Small intestine (tissue), 7 donors: Measurements from ENCODE around the gene ZNF212. TPM values are rescaled to one million over a fixed set of nuclear protein-coding genes. Genes with fewer than 3 reads are reported as not detected.
A peak's percentile ranks its signal among the peaks of the same experiment; 100 is the strongest.

ENCODE experiments used
- DNase-seq, 2 donors: peaks; one replicate each; pipeline versions ENCODE4 v3.0.0 to v3.0.0-alpha.2; 2013
- FAIRE-seq: peaks from 2 replicates; lab custom pipeline; 2012; peaks lifted over from hg19 to GRCh38; lab: Jason Lieb, UNC
- H3K27ac ChIP-seq, 3 donors: one replicate each; pipeline ENCODE4 v1.5.1; 2013; ENCODE audit warnings: low read length in 2 of 3, mild to moderate bottlenecking in 2 of 3, control low read depth in 1 of 3, inconsistent platforms in 1 of 3, low read depth in 1 of 3, moderate library complexity in 1 of 3
- H3K27me3 ChIP-seq, 3 donors: one replicate each; pipeline ENCODE4 v1.6.1; 2013; ENCODE audit warnings: low read length in 3 of 3, inconsistent platforms in 1 of 3; ENCODE audit not compliant: control insufficient read depth in 3 of 3, insufficient read depth in 3 of 3
- H3K36me3 ChIP-seq, 3 donors: one replicate each; pipeline ENCODE4 v1.6.1; 2013; ENCODE audit warnings: low read length in 3 of 3, inconsistent platforms in 1 of 3, low read depth in 1 of 3, mild to moderate bottlenecking in 1 of 3, moderate library complexity in 1 of 3; ENCODE audit not compliant: control insufficient read depth in 3 of 3, insufficient read depth in 2 of 3
- H3K4me1 ChIP-seq, 3 donors: one replicate each; pipeline ENCODE4 v1.6.1; 2013; ENCODE audit warnings: low read length in 2 of 3, inconsistent platforms in 1 of 3, low read depth in 1 of 3, mild to moderate bottlenecking in 1 of 3, moderate library complexity in 1 of 3; ENCODE audit not compliant: control insufficient read depth in 3 of 3, insufficient read depth in 2 of 3
- H3K4me3 ChIP-seq, 3 donors: one replicate each; pipeline ENCODE4 v1.5.1; 2013; ENCODE audit warnings: low read length in 3 of 3, control low read depth in 1 of 3, inconsistent platforms in 1 of 3, low read depth in 1 of 3, mild to moderate bottlenecking in 1 of 3, moderate library complexity in 1 of 3
- H3K9me3 ChIP-seq, 2 donors: one replicate each; pipeline ENCODE4 v1.6.1; 2013; ENCODE audit warnings: low read depth in 1 of 2, low read length in 1 of 2; ENCODE audit not compliant: control insufficient read depth in 2 of 2, insufficient read depth in 1 of 2
- WGBS, 3 donors: extraction: QIAGEN DNeasy Blood & Tissue Kit; methylation state at CpG; one replicate each; pipeline ENCODE4 v1.1.7; 2013; 5-methylcytosine and 5-hydroxymethylcytosine counted together
- polyA plus RNA-seq, 4 donors: library from polyadenylated mRNA; stranded (reverse) in 3 of 4; unstranded in 1 of 4; fragments of 200-250 nt in 3 of 4; fragments of 120-200 nt in 1 of 4; gene quantifications; one replicate each; pipeline versions ENCODE4 v1.2.1 to v1.2.3, GENCODE V29; 2013
- donor health status: healthy with polysubstance abuse.
- donor health status: control.
- donor health status: control.
- donor health status: Bipolar disorder and iron deficiency.
- donor health status: healthy.

ZNF212 gene
- polyA plus RNA-seq, 4 donors = 9.0 to 17.3 (median 15.6) TPM

- H3K36me3 ChIP-seq = peaks cover 0 to 49% (median 0%) of the 10 kb centered on the region in 3 donors
- WGBS, 3 donors = 94 to 98% (median 95%) methylated on average over 53 to 59 of the region's 59 CpGs
Measured at GRCh38 chr7:149281508-149282330, 42.3 kb downstream of the ZNF212 start.

GRCh38 chr7:149282331-149282655, 42.8 kb downstream of the ZNF212 start:
- 88 to 95% (median 95%) methylated on average over 5 of the region's 5 CpGs for WGBS, 3 donors
- DNase-seq = no peak
- FAIRE-seq = no peak
- Histone ChIP-seq H3K9me3 (no peaks in the 10 kb centered on the region), H3K27me3 (no peaks in the 10 kb centered on the region), H3K36me3 (peaks cover 0 to 48% (median 0%) of the 10 kb centered on the region in 3 donors), H3K27ac (no peak overlapping the region), H3K4me1 (peaks cover 0 to 3% (median 3%) of the 10 kb centered on the region in 3 donors), H3K4me3 (no peak overlapping the region)

More at GRCh38 chr7:149281508-149282330, 42.3 kb downstream of the ZNF212 start:
- no peak for FAIRE-seq
- Histone ChIP-seq H3K4me1 (peaks cover 0 to 3% (median 3%) of the 10 kb centered on the region in 3 donors), H3K27me3 (no peaks in the 10 kb centered on the region), H3K4me3 (no peak overlapping the region), H3K27ac (no peak overlapping the region), H3K9me3 (no peaks in the 10 kb centered on the region)
- DNase-seq = no peak

- DNase-seq (no peak), FAIRE-seq (no peak)
- Histone ChIP-seq H3K9me3 (no peaks in the 10 kb centered on the region), H3K4me1 (peaks cover 0 to 3% (median 3%) of the 10 kb centered on the region in 3 donors), H3K4me3 (no peak overlapping the region), H3K27me3 (no peaks in the 10 kb centered on the region), H3K27ac (no peak overlapping the region), H3K36me3 (peaks cover 0 to 40% (median 0%) of the 10 kb centered on the region in 3 donors)
- 90 to 96% (median 92%) methylated on average over 3 of the region's 3 CpGs for WGBS, 3 donors
Measured at GRCh38 chr7:149283321-149283720, 43.9 kb downstream of the ZNF212 start.

GRCh38 chr7:149284343-149284742, 44.9 kb downstream of the ZNF212 start:
- WGBS, 3 donors = 37 to 44% (median 38%) methylated on average over 3 of the region's 3 CpGs
- no peak overlapping the region for H3K4me3 ChIP-seq

GRCh38 chr7:149284850-149285585, 45.6 kb downstream of the ZNF212 start:
- Histone ChIP-seq H3K9me3 (no peaks in the 10 kb centered on the region), H3K36me3 (peaks cover 0 to 43% (median 0%) of the 10 kb centered on the region in 3 donors), H3K4me3 (peak overlapping the region in 2 of 3 donors; percentile 46 to 55), H3K4me1 (peaks cover 0 to 3% (median 3%) of the 10 kb centered on the region in 3 donors), H3K27me3 (no peaks in the 10 kb centered on the region), H3K27ac (no peak overlapping the region)
- FAIRE-seq (no peak), DNase-seq (peak; percentile 97)
- 0 to 3% (median 1%) methylated on average over 43 to 66 of the region's 66 CpGs for WGBS, 3 donors

More at GRCh38 chr7:149284343-149284742, 44.9 kb downstream of the ZNF212 start:
- Histone ChIP-seq H3K4me1 (peaks cover 0 to 3% (median 3%) of the 10 kb centered on the region in 3 donors), H3K27me3 (no peaks in the 10 kb centered on the region), H3K36me3 (peaks cover 0 to 38% (median 0%) of the 10 kb centered on the region in 3 donors), H3K9me3 (no peaks in the 10 kb centered on the region), H3K27ac (no peak overlapping the region)
- peak; percentile 7 to 30 for DNase-seq
- no peak for FAIRE-seq

- DNase-seq (peak in 1 of 2 donors; percentile 19), FAIRE-seq (no peak)
- no peaks in the 10 kb centered on the region for H3K27me3 ChIP-seq
- 6 to 12% (median 10%) methylated on average over 11 of the region's 11 CpGs for WGBS, 3 donors
- H3K9me3 ChIP-seq = no peaks in the 10 kb centered on the region
- H3K36me3 ChIP-seq = peaks cover 0 to 41% (median 0%) of the 10 kb centered on the region in 3 donors
- peaks cover 0 to 3% (median 3%) of the 10 kb centered on the region in 3 donors for H3K4me1 ChIP-seq
- H3K27ac ChIP-seq = no peak overlapping the region
- peak overlapping the region in 2 of 3 donors; percentile 46 to 55 for H3K4me3 ChIP-seq
Measured at GRCh38 chr7:149285603-149286002, 46.2 kb downstream of the ZNF212 start.

- peaks cover 0 to 36% (median 0%) of the 10 kb centered on the region in 3 donors for H3K36me3 ChIP-seq
- peaks cover 0 to 3% (median 3%) of the 10 kb centered on the region in 3 donors for H3K4me1 ChIP-seq
- no peak overlapping the region for H3K4me3 ChIP-seq
- no peak for FAIRE-seq
- no peak overlapping the region for H3K27ac ChIP-seq
- 74 to 88% (median 81%) methylated on average over 6 of the region's 6 CpGs for WGBS, 3 donors
- H3K27me3 ChIP-seq = no peaks in the 10 kb centered on the region
- no peaks in the 10 kb centered on the region for H3K9me3 ChIP-seq
- no peak for DNase-seq
Measured at GRCh38 chr7:149286811-149287400, 47.5 kb downstream of the ZNF212 start.

- Histone ChIP-seq H3K27ac (no peak overlapping the region), H3K36me3 (peaks cover 0 to 34% (median 0%) of the 10 kb centered on the region in 3 donors), H3K4me1 (peaks cover 0 to 3% (median 3%) of the 10 kb centered on the region in 3 donors), H3K9me3 (no peaks in the 10 kb centered on the region), H3K27me3 (no peaks in the 10 kb centered on the region), H3K4me3 (no peak overlapping the region)
- DNase-seq (no peak), FAIRE-seq (no peak)
- WGBS, 3 donors = 94 to 98% (median 95%) methylated on average over 10 of the region's 10 CpGs
Measured at GRCh38 chr7:149287622-149288021, 48.2 kb downstream of the ZNF212 start.
